ENCODE data around the gene ZYG11A.

The ZYG11A gene

DNA sequence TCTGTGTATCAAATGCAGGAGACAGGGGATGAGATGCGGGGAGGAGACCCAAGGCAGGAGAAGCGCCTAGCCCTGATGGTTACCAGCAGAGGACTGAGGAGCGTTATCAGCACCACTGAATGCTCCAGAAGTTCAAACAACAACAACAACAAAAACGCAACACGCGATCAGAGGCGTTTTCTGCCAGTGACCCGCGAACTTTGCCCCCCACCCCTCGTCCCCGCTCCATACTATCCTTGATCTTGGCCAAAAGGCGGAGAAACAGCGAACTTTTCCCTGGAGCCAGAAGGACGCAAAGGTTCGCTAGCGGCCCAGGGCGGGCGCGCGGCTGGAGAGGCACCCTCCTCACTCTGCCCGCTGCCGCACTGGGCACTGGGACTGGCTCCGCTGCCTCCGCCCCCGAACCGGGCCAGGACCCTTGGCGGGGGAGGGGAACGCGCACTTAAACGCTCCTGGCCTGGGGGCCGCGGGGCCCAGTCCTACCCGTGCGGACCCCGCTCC lies 78.3 kb downstream of the ZYG11A start:
- DNase-seq (ENCODE audit: low spot score): no peak
- in situ Hi-C loops (cut with MboI; ENCODE audit: low sequenced_read_pairs, unreplicated experiment): loop anchor here (25.0 kb wide), 1 partner anchor 266 kb away; the partner anchor contains the start of gene CPT2
- no peak for TF ChIP-seq CTCF (IDR thresholded peaks at IDR 0.05; ENCODE audit: borderline replicate concordance, control extremely low read depth, extremely low read depth, insufficient read depth, missing control alignments)

- in situ Hi-C loops (cut with MboI; ENCODE audit: low sequenced_read_pairs, unreplicated experiment): no loop called here
Measured at GRCh38 chr1:52925571-52926005, 83.0 kb downstream of the ZYG11A start.

DNA sequence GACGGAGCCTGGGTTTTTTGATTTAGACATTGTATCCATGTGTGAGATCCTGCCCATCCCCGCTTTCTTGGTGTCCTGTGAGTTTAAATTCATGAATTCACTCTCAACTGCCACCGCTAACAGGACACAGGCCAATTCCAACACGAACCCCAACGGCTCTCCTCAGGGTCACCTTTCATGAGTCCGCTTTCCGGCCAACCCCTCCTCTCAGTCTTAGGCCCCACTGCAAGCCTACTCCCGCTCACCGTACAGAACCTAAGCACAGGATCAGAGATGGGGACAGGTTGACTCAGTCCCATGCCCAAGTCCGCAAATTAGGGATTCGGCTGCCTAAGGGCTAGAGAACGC lies 84.3 kb downstream of the ZYG11A start:
- DNase-seq (ENCODE audit: low spot score): no peak
- TF ChIP-seq CTCF (IDR thresholded peaks at IDR 0.05; ENCODE audit: borderline replicate concordance, control extremely low read depth, extremely low read depth, insufficient read depth, missing control alignments): no peak
- in situ Hi-C loops (cut with MboI; ENCODE audit: low sequenced_read_pairs, unreplicated experiment): no loop called here

More at GRCh38 chr1:52925571-52926005, 83.0 kb downstream of the ZYG11A start:
- no peak for TF ChIP-seq CTCF (IDR thresholded peaks at IDR 0.05; ENCODE audit: borderline replicate concordance, control extremely low read depth, extremely low read depth, insufficient read depth, missing control alignments)
- DNase-seq (ENCODE audit: low spot score): no peak

- peak; percentile 92 for DNase-seq (ENCODE audit: low spot score)
- no peak for TF ChIP-seq CTCF (IDR thresholded peaks at IDR 0.05; ENCODE audit: borderline replicate concordance, control extremely low read depth, extremely low read depth, insufficient read depth, missing control alignments)
- in situ Hi-C loops (cut with MboI; ENCODE audit: low sequenced_read_pairs, unreplicated experiment): no loop called here
Measured at GRCh38 chr1:52927212-52928014, 84.9 kb downstream of the ZYG11A start, which contains the start of gene SCP2. SCP2 (plus strand) TSS chr1:52927276; CDS start chr1:52927397, 121 bp downstream.

DNA sequence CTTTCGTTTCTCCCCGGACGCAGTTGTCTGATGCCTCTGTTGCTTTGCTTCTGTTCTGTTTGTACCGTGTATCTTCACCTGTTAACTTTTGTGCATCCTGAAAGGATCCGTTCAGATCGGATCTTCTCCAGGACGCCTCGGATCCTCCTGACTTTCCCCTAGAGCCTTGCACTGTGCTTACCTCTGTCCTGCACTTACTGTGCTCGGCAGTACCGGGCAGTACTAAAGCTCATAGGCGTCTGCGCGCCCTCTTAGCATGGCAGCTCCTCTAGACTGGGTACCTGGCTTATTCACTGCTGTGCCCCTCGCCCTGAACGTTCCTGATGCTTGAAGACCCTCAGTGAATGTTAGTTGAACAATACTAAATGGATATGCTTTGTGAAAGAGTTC lies 85.5 kb downstream of the ZYG11A start:
- no peak for DNase-seq (ENCODE audit: low spot score)
- in situ Hi-C loops (cut with MboI; ENCODE audit: low sequenced_read_pairs, unreplicated experiment): no loop called here
- TF ChIP-seq CTCF (IDR thresholded peaks at IDR 0.05; ENCODE audit: borderline replicate concordance, control extremely low read depth, extremely low read depth, insufficient read depth, missing control alignments): no peak

GRCh38 chr1:52929019-52929418 lies 86.5 kb downstream of the ZYG11A start:
- in situ Hi-C loops (cut with MboI; ENCODE audit: low sequenced_read_pairs, unreplicated experiment): no loop called here
- TF ChIP-seq CTCF (IDR thresholded peaks at IDR 0.05; ENCODE audit: borderline replicate concordance, control extremely low read depth, extremely low read depth, insufficient read depth, missing control alignments): no peak
- no peak for DNase-seq (ENCODE audit: low spot score)
